Loucy (cell line): ENCODE data around the gene RSRC2.

Experiments
- CTCF ChIP-seq: fragments of 200-600 bp; sonication (generic); conservative IDR thresholded peaks from 2 replicates; pipeline ENCODE4 v1.5.1; 2014; ENCODE audit warnings: mild to moderate bottlenecking, antibody characterized with exemption, low read length
- EZH2phosphoT487 ChIP-seq: fragments of 200-600 bp; IDR thresholded peaks from 2 replicates; pipeline ENCODE4 v1.6.1; 2018; ENCODE audit warnings: antibody characterized with exemption, mild to moderate bottlenecking, moderate library complexity, borderline replicate concordance

- TF ChIP-seq CTCF (no peak), EZH2phosphoT487 (no peak)
Measured at GRCh38 chr12:122571821-122572220, 45.1 kb upstream of the RSRC2 start.
